Activated CD8-positive, alpha-beta memory T cell treated with anti-CD3 and anti-CD28 coated beads for 4 hours (primary cell): Measurements from ENCODE around the gene PPP6R3.

ENCODE experiments used
- DNase-seq, 2 donors: peaks; one replicate each; pipeline ENCODE4 v3.0.0-alpha.2; 2020; ENCODE audit warnings: low read depth in 2 of 2

Gene PPP6R3, protein sequence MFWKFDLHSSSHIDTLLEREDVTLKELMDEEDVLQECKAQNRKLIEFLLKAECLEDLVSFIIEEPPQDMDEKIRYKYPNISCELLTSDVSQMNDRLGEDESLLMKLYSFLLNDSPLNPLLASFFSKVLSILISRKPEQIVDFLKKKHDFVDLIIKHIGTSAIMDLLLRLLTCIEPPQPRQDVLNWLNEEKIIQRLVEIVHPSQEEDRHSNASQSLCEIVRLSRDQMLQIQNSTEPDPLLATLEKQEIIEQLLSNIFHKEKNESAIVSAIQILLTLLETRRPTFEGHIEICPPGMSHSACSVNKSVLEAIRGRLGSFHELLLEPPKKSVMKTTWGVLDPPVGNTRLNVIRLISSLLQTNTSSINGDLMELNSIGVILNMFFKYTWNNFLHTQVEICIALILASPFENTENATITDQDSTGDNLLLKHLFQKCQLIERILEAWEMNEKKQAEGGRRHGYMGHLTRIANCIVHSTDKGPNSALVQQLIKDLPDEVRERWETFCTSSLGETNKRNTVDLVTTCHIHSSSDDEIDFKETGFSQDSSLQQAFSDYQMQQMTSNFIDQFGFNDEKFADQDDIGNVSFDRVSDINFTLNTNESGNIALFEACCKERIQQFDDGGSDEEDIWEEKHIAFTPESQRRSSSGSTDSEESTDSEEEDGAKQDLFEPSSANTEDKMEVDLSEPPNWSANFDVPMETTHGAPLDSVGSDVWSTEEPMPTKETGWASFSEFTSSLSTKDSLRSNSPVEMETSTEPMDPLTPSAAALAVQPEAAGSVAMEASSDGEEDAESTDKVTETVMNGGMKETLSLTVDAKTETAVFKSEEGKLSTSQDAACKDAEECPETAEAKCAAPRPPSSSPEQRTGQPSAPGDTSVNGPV

DNA sequence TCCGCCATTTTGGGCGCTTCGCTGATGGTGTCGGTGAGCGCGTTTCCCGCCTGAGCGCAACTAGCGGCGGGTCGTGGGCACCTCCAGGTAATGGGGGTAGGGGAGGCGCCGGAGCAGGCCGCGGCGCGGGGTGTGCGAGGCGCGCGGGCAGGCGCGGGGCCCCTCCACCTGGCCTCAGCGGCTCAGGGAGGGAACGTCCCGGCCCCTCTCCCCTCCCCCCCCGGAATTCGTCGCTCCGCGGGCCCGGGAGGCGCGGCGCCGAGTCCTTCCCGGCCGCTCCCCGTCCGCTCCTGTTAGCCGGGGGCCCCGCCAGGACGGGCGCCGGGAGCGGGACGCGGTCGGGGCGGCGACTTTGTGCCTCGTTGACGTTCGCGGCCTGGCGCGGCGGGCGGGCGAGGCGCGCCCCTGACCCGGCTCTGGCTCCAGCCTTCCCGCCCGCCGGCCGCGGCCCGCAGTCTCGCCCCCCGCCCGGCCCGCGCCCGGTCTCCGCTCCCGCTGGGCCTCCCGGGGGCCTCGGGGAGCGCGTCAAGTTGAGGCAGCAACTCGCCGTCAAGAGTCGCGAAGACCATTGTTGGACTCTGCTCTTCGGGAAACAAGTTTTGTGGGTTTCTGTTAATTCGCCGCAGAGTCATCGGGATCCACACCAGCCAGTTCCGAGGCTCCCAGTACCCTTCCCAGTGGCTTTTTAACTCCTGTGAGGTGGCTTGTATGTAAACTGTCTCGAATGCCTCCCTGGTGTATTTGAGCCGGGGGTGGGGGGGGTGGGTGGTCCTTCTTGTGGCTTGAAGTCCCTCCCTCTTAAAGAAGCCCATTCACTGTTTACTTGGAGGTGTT is at the start of gene PPP6R3:
PPP6R3 (plus strand) TSS at position 12 of the 834 bp plus-strand sequence. CDS start 76,913 bp downstream, outside the sequence.
- DNase-seq, result peak in 1 of 2 donors; percentile 8

DNA sequence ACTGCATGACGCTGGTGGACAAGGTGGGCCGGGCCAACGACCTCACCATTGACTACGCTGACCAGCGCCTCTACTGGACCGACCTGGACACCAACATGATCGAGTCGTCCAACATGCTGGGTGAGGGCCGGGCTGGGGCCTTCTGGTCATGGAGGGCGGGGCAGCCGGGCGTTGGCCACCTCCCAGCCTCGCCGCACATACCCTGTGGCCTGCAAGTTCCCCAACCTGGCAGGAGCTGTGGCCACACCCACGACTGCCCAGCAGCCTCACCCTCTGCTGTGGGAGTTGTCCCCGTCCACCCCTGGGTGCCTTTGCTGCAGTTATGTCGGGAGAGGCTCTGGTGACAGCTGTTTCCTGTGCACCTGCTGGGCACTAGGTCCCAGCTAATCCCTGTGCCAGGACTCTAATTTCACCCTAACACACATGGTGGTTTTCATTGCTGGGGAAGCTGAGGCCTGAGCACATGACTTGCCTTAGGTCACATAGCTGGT is 49.0 kb upstream of the PPP6R3 start:
- no peak for DNase-seq

DNA sequence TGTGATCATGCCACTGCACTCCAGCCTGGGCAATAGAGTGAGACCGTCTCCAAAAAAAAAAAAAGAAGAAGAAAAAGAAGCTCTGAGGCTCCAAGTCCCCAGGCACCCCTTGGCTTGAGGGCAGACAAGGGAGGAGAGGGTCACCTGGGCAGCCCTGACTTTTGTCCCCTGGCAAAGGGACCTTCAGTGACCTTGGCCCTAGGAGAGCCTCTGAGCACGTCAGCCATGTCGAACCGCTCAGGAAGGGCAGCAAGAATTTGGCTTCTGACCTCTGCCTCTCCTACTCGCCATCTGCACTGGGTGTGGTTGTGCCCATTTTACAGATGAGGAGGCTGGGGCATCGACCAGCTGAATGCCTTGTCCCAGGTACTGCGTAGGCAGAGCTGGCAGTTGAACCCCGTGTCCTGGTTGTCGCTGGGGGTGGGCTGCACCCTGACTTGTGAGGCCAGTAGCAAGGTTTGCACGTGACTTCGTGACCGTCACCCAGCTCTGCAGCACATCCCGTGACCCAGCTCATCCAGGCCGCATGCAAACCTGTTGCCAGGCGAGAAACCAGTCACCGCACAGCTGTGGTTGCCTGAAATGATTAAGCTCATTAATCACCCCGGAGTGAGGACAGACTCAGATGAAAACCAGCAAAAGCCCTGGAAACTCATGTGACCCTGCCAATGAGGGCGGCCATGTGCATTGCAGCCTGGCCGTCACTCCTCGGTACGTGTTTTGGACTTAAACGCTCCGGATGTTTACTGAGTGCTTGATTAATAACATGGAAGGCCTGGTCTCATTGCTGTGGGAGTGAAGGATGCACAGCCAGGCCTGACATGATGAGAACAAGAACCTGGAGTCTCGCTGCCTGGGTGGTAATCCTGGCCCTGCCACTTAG is 47.7 kb upstream of the PPP6R3 start:
- DNase-seq, result no peak

DNA sequence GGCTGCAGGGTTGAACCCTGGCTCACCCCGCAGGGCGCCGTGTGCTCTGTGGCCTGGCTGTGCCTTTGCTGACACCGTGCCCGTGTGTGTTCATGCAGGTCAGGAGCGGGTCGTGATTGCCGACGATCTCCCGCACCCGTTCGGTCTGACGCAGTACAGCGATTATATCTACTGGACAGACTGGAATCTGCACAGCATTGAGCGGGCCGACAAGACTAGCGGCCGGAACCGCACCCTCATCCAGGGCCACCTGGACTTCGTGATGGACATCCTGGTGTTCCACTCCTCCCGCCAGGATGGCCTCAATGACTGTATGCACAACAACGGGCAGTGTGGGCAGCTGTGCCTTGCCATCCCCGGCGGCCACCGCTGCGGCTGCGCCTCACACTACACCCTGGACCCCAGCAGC is 47.0 kb upstream of the PPP6R3 start:
- no peak for DNase-seq

DNA sequence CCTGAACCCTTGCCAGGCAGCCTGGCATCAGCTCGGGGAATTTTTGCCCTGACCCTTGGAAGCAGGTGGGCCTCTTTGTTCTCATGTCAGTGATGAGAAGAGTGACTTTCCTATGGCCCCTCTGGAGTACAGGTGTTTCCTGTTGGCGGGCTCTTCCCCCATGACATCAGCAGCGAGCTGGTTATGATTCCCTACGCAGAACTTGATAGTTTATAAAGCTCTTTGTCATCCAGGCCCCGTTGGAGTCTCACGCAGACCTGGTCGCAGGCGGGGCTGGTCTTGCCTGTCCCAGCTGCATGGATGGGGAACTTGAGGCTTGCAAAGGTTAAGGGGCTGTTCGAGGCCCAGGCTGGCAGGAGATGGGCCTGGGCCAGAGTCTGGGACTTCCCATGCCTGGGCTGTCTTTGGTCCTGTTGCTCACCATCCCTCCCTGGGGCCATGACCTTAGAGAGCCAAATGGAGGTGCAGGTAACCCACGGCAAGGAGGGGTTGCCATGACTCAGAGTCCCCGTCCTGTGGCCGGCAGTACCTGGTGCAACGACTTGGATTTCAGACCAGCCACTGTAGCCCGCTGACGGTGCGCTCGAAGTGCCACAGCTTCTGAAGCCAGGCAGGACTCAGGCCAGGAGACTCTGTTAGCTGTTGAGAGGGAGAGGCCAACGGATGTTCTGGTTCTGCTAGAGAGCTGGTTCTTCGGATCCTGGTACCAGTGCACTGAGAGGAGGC is 45.9 kb upstream of the PPP6R3 start:
- no peak for DNase-seq

DNA sequence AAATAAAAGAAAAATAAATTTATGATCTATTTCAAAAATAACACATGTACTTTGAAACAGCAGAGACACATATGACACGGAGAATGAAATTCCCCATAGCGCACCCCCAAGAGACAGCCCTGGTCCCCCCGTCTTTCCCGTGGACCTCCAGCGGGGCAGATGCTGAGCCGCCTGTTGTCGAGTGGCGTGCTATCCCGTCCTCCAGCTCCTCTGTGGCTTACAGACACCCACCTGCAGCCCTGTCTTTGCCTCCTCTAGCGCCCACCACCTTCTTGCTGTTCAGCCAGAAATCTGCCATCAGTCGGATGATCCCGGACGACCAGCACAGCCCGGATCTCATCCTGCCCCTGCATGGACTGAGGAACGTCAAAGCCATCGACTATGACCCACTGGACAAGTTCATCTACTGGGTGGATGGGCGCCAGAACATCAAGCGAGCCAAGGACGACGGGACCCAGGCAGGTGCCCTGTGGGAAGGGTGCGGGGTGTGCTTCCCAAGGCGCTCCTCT is 44.4 kb upstream of the PPP6R3 start:
- DNase-seq, result no peak

DNA sequence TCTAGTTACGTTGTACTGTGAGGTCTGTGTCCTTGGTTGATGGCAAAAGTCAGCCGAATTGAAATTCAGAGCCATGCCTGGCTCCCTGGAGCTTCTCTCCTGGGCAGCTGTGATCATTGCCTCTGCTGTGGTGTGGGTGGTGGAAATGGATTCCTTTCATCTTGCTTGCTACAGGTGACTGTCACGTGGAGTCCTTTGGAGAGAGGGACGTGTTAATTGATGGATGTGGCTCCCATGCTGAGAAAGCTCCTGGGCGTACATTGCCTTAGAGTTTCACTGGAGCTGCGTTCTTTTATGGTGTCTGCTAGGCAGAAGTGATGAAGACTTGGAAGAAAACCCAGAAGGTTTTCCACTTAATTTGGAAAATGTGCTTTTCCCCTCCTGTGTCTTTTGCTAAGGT is 41.9 kb upstream of the PPP6R3 start:
- no peak for DNase-seq

DNA sequence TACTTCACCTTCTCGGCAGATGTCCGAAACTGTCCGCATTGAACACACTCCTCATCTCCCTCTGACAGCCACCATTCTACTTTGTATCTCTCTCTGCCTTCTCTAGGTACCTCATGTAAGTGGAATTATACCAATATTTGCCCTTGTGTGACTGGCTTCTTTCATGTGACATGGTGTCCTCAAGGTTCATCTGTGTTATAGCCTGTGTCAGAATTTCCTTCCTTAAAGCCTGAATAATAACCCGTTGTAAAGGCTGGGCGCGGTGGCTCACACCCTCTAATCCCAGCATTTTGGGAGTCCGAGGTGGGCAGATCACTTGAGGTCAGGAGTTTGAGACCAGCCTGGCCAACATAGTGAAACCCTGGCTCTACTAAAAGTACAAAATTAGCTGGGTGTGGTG is 40.4 kb upstream of the PPP6R3 start:
- DNase-seq, result no peak

DNA sequence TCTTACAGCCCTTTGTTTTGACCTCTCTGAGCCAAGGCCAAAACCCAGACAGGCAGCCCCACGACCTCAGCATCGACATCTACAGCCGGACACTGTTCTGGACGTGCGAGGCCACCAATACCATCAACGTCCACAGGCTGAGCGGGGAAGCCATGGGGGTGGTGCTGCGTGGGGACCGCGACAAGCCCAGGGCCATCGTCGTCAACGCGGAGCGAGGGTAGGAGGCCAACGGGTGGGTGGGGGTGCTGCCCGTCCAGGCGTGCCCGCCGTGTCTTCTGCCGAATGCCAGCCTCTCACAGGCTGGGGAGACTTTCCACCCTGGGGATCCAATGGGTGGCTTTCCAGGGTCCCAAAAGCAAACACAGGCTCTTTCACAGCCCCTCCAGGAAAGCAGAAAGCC is 37.1 kb upstream of the PPP6R3 start:
- no peak for DNase-seq

DNA sequence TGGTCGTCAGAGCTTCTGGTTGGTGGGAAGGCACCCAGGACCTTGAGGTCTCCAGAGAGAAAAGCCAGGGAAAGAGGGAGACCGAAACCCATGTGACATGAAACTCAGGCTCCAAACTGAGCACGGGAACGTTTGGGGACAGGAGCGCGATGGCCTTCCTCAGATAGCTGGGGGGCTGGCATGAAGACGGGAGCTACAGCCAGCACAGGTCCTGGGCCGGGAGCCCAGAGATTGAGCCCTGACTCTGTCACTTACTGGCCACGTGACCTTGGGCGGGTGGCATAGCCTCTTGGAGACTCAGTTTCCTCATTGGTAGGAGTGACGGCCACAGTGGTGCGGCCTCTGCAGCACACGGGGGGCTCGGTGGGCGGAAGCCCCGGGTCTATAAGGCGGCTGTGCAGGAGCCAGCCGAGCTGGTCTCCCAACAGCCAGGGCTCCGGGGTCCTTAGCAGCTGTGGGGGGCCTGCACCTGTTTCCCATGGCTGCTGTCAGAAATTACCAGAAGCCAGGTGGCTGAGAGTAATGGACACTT is 36.4 kb upstream of the PPP6R3 start:
- no peak for DNase-seq

DNA sequence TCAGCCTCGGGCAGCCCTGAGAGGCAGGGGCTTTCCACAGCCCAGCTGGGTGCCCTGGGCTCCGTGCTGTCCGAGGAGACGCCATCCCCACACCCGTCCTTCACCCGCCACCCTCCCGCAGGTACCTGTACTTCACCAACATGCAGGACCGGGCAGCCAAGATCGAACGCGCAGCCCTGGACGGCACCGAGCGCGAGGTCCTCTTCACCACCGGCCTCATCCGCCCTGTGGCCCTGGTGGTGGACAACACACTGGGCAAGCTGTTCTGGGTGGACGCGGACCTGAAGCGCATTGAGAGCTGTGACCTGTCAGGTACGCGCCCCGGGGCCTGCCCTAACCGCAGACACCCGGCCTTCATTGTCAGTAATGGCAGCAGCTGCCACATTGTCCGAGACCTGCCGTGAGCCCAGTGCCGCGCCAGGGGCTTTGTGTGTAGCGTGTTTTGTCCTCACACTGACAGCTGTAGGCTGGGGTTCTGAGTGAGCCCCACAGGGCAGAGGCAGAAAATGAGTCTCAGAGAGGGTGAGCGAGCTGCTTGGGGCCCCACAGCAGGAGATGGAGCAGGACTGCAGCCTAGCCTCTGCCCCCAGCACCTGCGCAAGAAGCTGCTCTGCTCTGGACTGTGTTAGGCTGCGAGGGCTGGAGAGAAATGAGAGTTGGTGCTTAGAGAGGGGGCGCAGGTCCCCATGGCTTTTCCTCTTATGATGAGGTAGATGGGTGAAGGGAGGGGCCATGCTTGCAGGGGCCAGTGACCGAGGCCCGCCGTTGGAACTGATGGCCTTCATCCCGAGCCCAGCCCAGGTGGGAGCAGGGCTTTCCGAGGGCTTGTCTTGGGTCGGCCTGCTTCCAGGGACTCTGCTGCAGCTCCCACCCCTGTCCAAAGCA is 35.3 kb upstream of the PPP6R3 start:
- DNase-seq, result no peak

DNA sequence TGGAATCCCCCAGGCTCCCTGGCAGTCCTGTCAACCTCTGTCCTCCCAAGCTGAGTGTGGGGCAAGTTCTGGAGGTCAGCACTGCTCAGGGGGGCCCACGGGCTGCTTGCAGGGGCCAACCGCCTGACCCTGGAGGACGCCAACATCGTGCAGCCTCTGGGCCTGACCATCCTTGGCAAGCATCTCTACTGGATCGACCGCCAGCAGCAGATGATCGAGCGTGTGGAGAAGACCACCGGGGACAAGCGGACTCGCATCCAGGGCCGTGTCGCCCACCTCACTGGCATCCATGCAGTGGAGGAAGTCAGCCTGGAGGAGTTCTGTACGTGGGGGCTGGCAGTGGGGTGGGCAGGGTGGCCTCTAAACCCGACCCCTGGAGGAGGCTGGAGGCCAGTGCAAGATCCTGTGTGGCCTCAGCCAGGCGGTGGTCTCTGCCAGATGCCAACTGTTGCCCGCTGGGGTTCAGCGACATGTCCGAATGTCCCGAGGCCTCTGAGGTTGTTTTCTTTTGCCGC is 34.6 kb upstream of the PPP6R3 start:
- DNase-seq, result no peak

DNA sequence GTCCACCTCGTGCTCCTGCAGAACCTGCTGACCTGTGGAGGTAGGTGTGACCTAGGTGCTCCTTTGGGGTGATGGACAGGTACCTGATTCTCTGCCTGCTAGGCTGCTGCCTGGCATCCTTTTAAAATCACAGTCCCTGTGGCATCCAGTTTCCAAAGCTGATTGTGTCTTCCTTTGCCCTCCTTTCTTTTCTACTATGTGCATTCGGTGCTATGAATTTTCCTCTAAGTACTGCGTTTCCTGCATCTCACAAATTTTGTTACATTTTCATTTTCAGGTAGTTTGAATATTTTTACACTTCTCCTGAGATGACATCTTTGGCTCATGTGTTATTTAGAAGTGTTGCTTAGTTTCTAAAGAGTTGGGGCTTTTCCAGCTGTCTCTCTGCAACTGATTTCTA is 30.9 kb upstream of the PPP6R3 start:
- DNase-seq, result no peak

DNA sequence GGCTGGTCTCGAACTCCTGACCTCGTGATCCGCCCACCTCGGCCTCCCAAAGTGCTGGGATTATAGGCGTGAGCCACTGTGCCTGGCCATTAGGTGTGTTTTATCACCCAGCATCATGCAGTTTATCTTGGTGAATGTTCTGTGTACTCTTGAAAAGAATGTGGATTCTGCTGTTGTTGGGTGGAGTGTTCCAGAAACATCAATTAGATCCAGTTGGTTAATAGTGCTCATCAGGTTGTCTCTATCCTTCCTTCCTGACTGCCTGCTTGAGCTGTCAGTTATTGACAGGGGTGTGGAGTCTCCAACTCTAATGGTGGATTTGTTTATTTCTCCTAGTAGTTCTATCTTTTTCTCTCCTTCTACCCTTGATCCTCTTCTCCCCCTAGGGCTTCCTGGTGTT is 30.2 kb upstream of the PPP6R3 start:
- no peak for DNase-seq

DNA sequence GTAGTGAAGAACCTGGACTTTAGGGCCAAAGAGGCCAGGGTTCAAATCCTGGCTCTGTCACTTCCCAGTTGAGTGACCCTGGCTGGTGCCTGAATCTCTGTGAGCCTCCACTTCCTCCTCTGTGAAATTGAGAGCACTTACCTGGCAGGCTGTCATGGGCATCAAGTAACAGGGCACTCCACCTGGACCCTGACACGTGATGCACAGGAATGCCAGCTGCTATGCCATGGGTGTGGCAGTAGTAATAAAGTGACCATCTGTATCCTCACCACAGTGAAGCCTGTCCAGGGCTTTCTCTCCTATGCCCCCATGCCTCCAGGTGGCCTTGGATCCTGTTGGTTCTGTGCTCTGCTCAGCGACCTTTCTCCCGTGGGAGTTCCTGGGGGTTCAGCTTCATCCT is 29.8 kb upstream of the PPP6R3 start:
- no peak for DNase-seq

DNA sequence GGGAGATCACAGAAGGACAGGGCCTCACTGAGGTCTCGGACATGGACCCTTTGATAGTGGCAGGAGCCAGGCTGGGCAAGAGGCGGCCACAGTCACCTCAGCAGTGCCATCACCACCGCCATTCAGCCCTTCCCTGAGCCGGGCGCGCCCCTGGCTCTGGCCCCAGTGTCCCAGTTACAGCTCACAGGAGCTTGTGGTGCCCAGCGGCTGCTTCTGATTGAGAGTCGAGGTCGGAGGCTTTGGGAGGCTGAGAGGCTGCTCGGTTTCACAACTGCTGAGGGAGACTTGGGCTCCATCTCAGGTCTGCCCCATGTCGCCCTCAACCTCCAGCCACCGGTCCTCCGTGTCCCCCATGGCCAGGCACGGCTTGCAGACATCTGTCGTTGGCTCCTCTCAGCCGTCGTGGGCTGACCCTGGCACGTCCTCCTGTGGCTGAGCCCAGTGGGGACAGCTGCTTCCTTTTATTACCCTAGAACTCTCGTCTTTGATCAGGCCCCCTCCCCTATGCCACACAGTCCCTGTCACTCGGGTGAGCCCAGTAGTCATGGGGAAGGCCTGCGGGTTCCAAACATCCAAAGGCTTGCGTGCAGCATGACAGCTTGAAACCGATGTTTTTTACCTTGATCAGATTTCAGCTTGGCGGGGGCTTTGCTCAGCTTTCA is 28.4 kb upstream of the PPP6R3 start:
- no peak for DNase-seq

DNA sequence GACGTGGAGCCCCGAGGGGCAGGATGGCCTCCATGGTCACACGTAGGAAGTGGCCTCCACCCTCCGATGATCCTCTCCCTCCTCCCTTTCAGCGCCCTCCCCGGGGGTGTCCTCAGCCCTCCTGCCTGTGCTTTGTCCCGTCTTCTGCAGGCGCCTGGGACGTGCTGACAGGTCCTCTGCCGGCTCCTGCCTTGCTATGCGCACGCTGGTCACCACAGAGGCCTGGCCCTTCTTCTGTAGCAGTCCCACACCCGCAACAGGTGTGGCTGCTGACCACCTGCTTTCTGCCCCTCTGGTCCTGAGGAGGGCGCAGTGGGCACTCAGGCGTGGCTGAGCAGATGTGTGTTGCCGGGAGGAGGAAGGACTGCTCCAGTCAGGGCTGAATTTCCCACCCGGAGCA is 27.7 kb upstream of the PPP6R3 start:
- no peak for DNase-seq

DNA sequence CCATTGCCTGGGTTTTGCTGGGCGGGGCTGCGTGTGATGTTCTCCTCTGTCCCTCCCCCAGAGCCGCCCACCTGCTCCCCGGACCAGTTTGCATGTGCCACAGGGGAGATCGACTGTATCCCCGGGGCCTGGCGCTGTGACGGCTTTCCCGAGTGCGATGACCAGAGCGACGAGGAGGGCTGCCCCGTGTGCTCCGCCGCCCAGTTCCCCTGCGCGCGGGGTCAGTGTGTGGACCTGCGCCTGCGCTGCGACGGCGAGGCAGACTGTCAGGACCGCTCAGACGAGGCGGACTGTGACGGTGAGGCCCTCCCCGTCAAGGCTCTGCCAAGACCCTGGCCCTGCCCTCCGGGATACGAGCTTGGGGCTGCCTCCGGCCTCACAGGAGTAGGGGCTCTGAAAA is 27.0 kb upstream of the PPP6R3 start:
- DNase-seq, result no peak
